Prostate gland (tissue), 2 donors: ENCODE measurements around the gene MIB2.
"Not testable (repeated sequence)": the region's sequence is repeated elsewhere in the genome, so short reads cannot be mapped to it uniquely, and the experiment has no call there.

Experiments used
- CTCF ChIP-seq, 4 experiments: fragments of 200-600 bp in 2 of 4; fragments of 450-650 bp in 2 of 4; sonication (generic) in 2 of 4; IDR thresholded peaks; 1 replicate in 3 of 4; 2 replicates in 1 of 4; pipeline ENCODE4 v1.5.1; 2016 to 2019; ENCODE audit warnings: antibody characterized with exemption in 4 of 4, mild to moderate bottlenecking in 2 of 4, moderate library complexity in 2 of 4
- POLR2A ChIP-seq: fragments of 450-650 bp; IDR thresholded peaks from one replicate; pipeline ENCODE4 v1.6.1; 2016; ENCODE audit warnings: antibody characterized with exemption, mild to moderate bottlenecking
- POLR2AphosphoS5 ChIP-seq: sonication (generic); formaldehyde crosslinking; IDR thresholded peaks from one replicate; pipeline ENCODE4 v1.6.1; 2017; ENCODE audit warnings: antibody characterized with exemption

GRCh38 chr1:1676087-1676486 is 60.8 kb downstream of the MIB2 start:
- not testable (repeated sequence) for TF ChIP-seq CTCF (IDR thresholded peaks at IDR 0.05); POLR2AphosphoS5; POLR2A
